HG03558 (cell line): ENCODE results near the gene USP33.
"Not testable (repeated sequence)": the region's sequence is repeated elsewhere in the genome, so short reads cannot be mapped to it uniquely, and the experiment has no call there.

ENCODE experiments used
- ATAC-seq: cut with Tn5 transposase; IDR thresholded peaks from one replicate; pipeline ENCODE4 v1.9.1; 2021; ENCODE audit warnings: moderate number of reproducible peaks; ENCODE audit not compliant: unreplicated experiment; ENCODE audit errors: extremely low read depth

Gene USP33

GRCh38 chr1:77674807-77675206 lies 84.8 kb downstream of the USP33 start:
- ATAC-seq: not testable (repeated sequence)

- ATAC-seq: no peak
Observed at GRCh38 chr1:77673716-77674355, 85.8 kb downstream of the USP33 start.

- no peak for ATAC-seq
Observed at GRCh38 chr1:77673030-77673429, 86.6 kb downstream of the USP33 start.

GRCh38 chr1:77672374-77672773 lies 87.3 kb downstream of the USP33 start:
- peak; percentile 28 for ATAC-seq

GRCh38 chr1:77671836-77672235 lies 87.8 kb downstream of the USP33 start:
- peak; percentile 19 for ATAC-seq

- ATAC-seq: no peak
Observed at GRCh38 chr1:77670330-77670729, 89.3 kb downstream of the USP33 start.

GRCh38 chr1:77668924-77669449 lies 90.7 kb downstream of the USP33 start:
- no peak for ATAC-seq

- no peak for ATAC-seq
Observed at GRCh38 chr1:77664939-77665516, 94.6 kb downstream of the USP33 start.

GRCh38 chr1:77661696-77662095 lies 98.0 kb downstream of the USP33 start:
- no peak for ATAC-seq

GRCh38 chr1:77659879-77660593 lies 99.6 kb downstream of the USP33 start:
- no peak for ATAC-seq

- no peak for ATAC-seq
Observed at GRCh38 chr1:77658271-77658670, 101.4 kb downstream of the USP33 start.

GRCh38 chr1:77655431-77655974 lies 104.1 kb downstream of the USP33 start:
- ATAC-seq: no peak

GRCh38 chr1:77652970-77653516 lies 106.6 kb downstream of the USP33 start:
- no peak for ATAC-seq

- no peak for ATAC-seq
Observed at GRCh38 chr1:77652268-77652667, 107.4 kb downstream of the USP33 start.

- no peak for ATAC-seq
Observed at GRCh38 chr1:77649127-77649526, 110.5 kb downstream of the USP33 start.

GRCh38 chr1:77646224-77646623 lies 113.4 kb downstream of the USP33 start:
- ATAC-seq: not testable (repeated sequence)
